Chondrocyte (in vitro differentiated cells): ENCODE measurements around the gene EIF4E1B. TPM values are rescaled to one million over a fixed set of nuclear protein-coding genes. Genes with fewer than 3 reads are reported as not detected.

ENCODE experiments used
- DNase-seq: peaks from one replicate; pipeline ENCODE4 v3.0.0; 2021; ENCODE audit warnings: mixed read lengths, low spot score
- H3K27ac Mint-ChIP-seq: one replicate; pipeline ENCODE4 v1.8.0; 2021; ENCODE audit warnings: mild to moderate bottlenecking, moderate library complexity, mixed read lengths; ENCODE audit not compliant: unreplicated experiment
- H3K27me3 Mint-ChIP-seq: 2 replicates; pipeline ENCODE4 v1.8.0; 2021; ENCODE audit warnings: low read depth, mixed read lengths
- H3K36me3 Mint-ChIP-seq: 2 replicates; pipeline ENCODE4 v1.8.0; 2021; ENCODE audit warnings: low read depth, mixed read lengths
- H3K4me1 Mint-ChIP-seq: 2 replicates; pipeline ENCODE4 v1.8.0; 2021; ENCODE audit warnings: low read depth, mild to moderate bottlenecking, mixed read lengths
- H3K4me3 Mint-ChIP-seq: one replicate; pipeline ENCODE4 v1.8.0; 2021; ENCODE audit warnings: mild to moderate bottlenecking, moderate library complexity, mixed read lengths; ENCODE audit not compliant: unreplicated experiment
- H3K9me3 Mint-ChIP-seq: 2 replicates; pipeline ENCODE4 v1.8.0; 2021; ENCODE audit warnings: low read depth, mixed read lengths
- total RNA-seq: library from RNA; stranded (reverse); gene quantifications from 3 replicates; pipeline ENCODE4 v1.2.1, GENCODE V29; 2021
- TF ChIP-seq, protein P1 (sequence below): fragments of 200-600 bp; sonication (generic); IDR thresholded peaks from 2 replicates; pipeline ENCODE4 v1.5.0; 2021; ENCODE audit warnings: antibody characterized with exemption, mild to moderate bottlenecking, moderate library complexity

EIF4E1B gene
- total RNA-seq, 1 donor from 2014 or later: not detected

DNA sequence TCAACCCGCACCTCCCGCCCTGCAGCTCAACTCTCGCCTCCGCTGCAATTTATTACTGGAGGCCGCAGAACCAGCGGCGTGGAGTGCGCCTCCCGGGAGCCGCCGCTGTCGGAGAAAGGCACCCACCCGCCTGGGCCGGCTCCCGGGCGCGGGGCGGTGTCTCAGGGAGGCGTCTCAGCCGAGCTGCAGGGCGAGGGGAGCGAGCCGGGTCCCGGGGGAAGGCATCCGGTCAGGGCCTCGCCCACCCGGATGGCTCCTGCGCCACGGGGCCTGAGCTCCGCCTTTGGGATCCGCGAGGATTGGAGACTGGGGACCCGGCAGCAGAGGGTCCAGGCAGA lies 49.7 kb downstream of the EIF4E1B start:
- H3K27ac Mint-ChIP-seq: no peak overlapping the region
- H3K27me3 Mint-ChIP-seq: peaks cover 35% of the 10 kb centered on the region
- H3K36me3 Mint-ChIP-seq: peaks cover 6% of the 10 kb centered on the region
- H3K4me3 Mint-ChIP-seq: no peak overlapping the region
- TF ChIP-seq, protein P1, sequence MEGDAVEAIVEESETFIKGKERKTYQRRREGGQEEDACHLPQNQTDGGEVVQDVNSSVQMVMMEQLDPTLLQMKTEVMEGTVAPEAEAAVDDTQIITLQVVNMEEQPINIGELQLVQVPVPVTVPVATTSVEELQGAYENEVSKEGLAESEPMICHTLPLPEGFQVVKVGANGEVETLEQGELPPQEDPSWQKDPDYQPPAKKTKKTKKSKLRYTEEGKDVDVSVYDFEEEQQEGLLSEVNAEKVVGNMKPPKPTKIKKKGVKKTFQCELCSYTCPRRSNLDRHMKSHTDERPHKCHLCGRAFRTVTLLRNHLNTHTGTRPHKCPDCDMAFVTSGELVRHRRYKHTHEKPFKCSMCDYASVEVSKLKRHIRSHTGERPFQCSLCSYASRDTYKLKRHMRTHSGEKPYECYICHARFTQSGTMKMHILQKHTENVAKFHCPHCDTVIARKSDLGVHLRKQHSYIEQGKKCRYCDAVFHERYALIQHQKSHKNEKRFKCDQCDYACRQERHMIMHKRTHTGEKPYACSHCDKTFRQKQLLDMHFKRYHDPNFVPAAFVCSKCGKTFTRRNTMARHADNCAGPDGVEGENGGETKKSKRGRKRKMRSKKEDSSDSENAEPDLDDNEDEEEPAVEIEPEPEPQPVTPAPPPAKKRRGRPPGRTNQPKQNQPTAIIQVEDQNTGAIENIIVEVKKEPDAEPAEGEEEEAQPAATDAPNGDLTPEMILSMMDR: no peak
- peaks cover 11% of the 10 kb centered on the region for H3K4me1 Mint-ChIP-seq
- H3K9me3 Mint-ChIP-seq: peaks cover 4% of the 10 kb centered on the region
- DNase-seq: no peak

DNA sequence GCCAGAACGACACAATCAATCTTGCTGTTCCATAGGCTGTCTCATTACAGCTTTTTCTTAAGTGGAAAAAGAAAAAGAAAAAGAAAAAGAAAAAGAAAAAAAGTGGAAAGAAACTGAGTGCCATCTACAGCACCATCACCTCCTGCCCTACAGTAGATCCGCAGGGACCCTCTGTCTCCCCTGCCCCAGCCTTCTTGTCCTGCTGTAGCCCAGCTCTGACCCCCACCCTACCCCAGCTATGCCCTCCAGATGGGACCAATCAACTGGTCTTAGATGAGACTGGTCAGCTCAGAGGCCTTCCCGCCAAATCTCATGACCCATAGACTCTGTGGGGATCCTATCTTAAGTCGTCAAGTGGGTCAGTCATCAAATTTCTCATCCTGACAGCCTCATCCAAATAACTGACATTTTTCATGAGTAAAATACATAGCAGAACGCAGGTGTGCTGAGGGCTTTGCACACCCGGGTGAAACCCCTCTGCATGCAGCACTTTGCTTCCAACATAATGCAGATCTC lies 51.6 kb downstream of the EIF4E1B start:
- H3K27ac Mint-ChIP-seq: no peak overlapping the region
- peaks cover 6% of the 10 kb centered on the region for H3K36me3 Mint-ChIP-seq
- H3K4me3 Mint-ChIP-seq: no peak overlapping the region
- peaks cover 8% of the 10 kb centered on the region for H3K9me3 Mint-ChIP-seq
- H3K4me1 Mint-ChIP-seq: no peaks in the 10 kb centered on the region
- TF ChIP-seq, protein P1: no peak
- no peak for DNase-seq
- H3K27me3 Mint-ChIP-seq: peaks cover 44% of the 10 kb centered on the region

DNA sequence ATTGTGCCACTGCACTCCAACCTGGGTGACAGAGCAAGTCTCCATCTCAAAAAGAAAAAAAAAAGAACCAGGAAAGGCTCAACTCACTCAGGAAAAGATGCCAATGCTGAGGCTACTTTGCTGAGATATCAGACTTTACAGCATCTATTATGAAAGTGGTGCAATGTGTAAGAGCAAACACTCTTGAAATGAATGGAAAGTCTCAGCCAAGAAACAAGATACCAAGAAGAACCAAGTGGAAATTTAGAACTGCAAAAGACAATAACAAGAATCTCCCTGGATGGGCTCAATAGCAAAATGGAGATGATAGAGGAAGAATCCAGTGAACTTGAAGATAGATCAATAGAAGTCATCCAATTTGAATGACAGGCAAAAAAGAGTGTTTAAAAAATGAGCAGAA lies 54.5 kb downstream of the EIF4E1B start:
- TF ChIP-seq, protein P1: no peak

DNA sequence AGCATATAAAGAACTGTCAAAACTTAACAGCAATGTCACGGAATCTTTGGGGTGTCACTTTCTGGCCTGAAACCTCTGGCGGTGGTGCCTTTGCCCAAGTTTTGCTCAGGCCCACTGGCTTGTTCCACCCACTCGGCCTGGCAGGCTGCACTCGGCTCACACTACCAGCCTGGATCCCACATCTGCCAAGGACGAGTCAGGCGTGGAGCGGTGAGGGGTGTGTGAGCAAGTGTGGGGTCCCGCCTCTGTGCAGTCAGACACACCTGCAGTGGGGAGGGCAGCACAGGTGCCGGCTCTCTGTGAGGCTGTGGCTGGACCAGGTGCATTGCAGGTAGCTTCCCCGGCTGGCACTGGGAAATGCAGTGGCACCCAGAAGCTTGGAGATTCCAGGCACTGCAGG lies 56.8 kb downstream of the EIF4E1B start:
- DNase-seq: no peak
- Mint-ChIP-seq H3K27me3 (peaks cover 63% of the 10 kb centered on the region), H3K4me1 (no peaks in the 10 kb centered on the region), H3K27ac (no peak overlapping the region), H3K36me3 (peaks cover 5% of the 10 kb centered on the region), H3K4me3 (no peak overlapping the region), H3K9me3 (peaks cover 8% of the 10 kb centered on the region)
- TF ChIP-seq, protein P1: no peak

More for the DNA sequence above, 54.5 kb downstream of the EIF4E1B start:
- peaks cover 8% of the 10 kb centered on the region for H3K9me3 Mint-ChIP-seq
- H3K36me3 Mint-ChIP-seq: peaks cover 5% of the 10 kb centered on the region
- H3K4me1 Mint-ChIP-seq: no peaks in the 10 kb centered on the region
- no peak overlapping the region for H3K4me3 Mint-ChIP-seq
- H3K27ac Mint-ChIP-seq: no peak overlapping the region
- peaks cover 52% of the 10 kb centered on the region for H3K27me3 Mint-ChIP-seq
- no peak for DNase-seq

DNA sequence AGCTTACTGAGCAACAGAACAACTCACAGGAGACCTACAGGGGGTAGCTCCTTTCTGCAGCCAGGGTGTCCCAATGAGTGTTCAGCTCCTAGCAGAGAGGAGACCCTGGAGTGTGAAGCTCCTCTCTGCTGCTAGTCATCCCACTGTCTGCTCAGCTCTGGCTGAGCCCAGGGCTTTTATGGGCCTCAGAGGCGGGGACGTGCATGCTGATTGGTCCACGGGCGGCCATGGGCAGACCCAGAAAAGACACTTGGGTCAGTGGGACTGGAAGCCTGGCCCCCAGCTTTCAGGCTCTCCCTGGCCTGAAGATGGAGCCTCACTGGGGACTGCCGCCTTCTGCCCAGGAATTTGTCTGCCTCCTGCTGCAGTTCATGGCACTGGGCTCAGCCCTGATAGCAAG lies 57.4 kb downstream of the EIF4E1B start:
- peaks cover 8% of the 10 kb centered on the region for H3K9me3 Mint-ChIP-seq
- TF ChIP-seq, protein P1: no peak
- no peak overlapping the region for H3K4me3 Mint-ChIP-seq
- no peak overlapping the region for H3K27ac Mint-ChIP-seq
- no peak for DNase-seq
- no peaks in the 10 kb centered on the region for H3K4me1 Mint-ChIP-seq
- H3K36me3 Mint-ChIP-seq: peaks cover 5% of the 10 kb centered on the region
- peaks cover 62% of the 10 kb centered on the region for H3K27me3 Mint-ChIP-seq
